ENCODE measurements around the gene NCOA3. TPM values are rescaled to one million over a fixed set of nuclear protein-coding genes. Genes with fewer than 3 reads are reported as not detected.

The NCOA3 gene
- total and polyA plus RNA-seq, 2 experiments from 2014 or later = 6.7 to 25.8 TPM

GRCh38 chr20:47535994-47536393 is 34.3 kb downstream of the NCOA3 start (continued):
- TF ChIP-seq STAT1 (IDR thresholded peaks at IDR 0.05; ENCODE audit: unreplicated experiment) (no peak), JUNB (IDR thresholded peaks at IDR 0.05; ENCODE audit: unreplicated experiment) (no peak), EZH2 (IDR thresholded peaks at IDR 0.05; ENCODE audit: low read depth, unreplicated experiment) (no peak), REST (IDR thresholded peaks at IDR 0.05; ENCODE audit: unreplicated experiment) (no peak), ETS1 (IDR thresholded peaks at IDR 0.05) (no peak), POLR2AphosphoS5 (IDR thresholded peaks at IDR 0.05; ENCODE audit: low read depth) (no peak), ZNF331 (CRISPR knock-in tag; IDR thresholded peaks at IDR 0.05; ENCODE audit: low read depth) (no peak)

- no peaks in the 10 kb centered on the region for H3K27me3 Mint-ChIP-seq (ENCODE audit: insufficient read depth, low read depth, poor library complexity)
- H3K27ac Mint-ChIP-seq = peak overlapping the region; percentile 19; the same call in 1 of the 2 replicates
- H4K20me1 ChIP-seq (replicated peaks; ENCODE audit: insufficient read depth) = no peaks in the 10 kb centered on the region; the same call in 1 of the 2 replicates
- peaks cover 16% of the 10 kb centered on the region for H3K4me1 ChIP-seq (ENCODE audit: insufficient read depth)
- no peaks in the 10 kb centered on the region for H3K27me3 ChIP-seq (ENCODE audit: insufficient read depth)
- no peak overlapping the region for H2AFZ ChIP-seq
- DNase-seq (ENCODE audit: low spot score) = no peak
- H3K4me3 Mint-ChIP-seq = no peak overlapping the region
- H3K4me1 Mint-ChIP-seq = peaks cover 28% of the 10 kb centered on the region
- H3K4me2 ChIP-seq = peak overlapping the region; percentile 15; the same call in 1 of the 2 replicates
- no peaks in the 10 kb centered on the region for H3F3A ChIP-seq (replicated peaks; ENCODE audit: low read depth)
- no peak overlapping the region for H3K4me3 ChIP-seq
- ATAC-seq = no peak
- no peaks in the 10 kb centered on the region for H3K9me3 Mint-ChIP-seq
- H3K79me2 ChIP-seq (replicated peaks; ENCODE audit: insufficient read depth) = peaks cover 97% of the 10 kb centered on the region
- H3K36me3 Mint-ChIP-seq (ENCODE audit: low read depth) = no peaks in the 10 kb centered on the region; the same call in 2 of the 3 replicates
- no peak overlapping the region for H3K27ac ChIP-seq (ENCODE audit: low read depth)
- H3K36me3 ChIP-seq (ENCODE audit: insufficient read depth) = no peaks in the 10 kb centered on the region
- TF ChIP-seq CREB1 (CRISPR knock-in tag; IDR thresholded peaks at IDR 0.05; ENCODE audit: low read depth) (no peak), REST (IDR thresholded peaks at IDR 0.05; ENCODE audit: unreplicated experiment) (no peak), EZH2 (IDR thresholded peaks at IDR 0.05; ENCODE audit: low read depth, unreplicated experiment) (no peak), NANOG (IDR thresholded peaks at IDR 0.05; ENCODE audit: borderline replicate concordance) (no peak), POLR2AphosphoS5 (IDR thresholded peaks at IDR 0.05; ENCODE audit: low read depth) (no peak), ZNF114 (CRISPR knock-in tag; IDR thresholded peaks at IDR 0.05) (no peak), JUNB (IDR thresholded peaks at IDR 0.05; ENCODE audit: unreplicated experiment) (no peak)
- H3K9me2 ChIP-seq (ENCODE audit: insufficient read depth) = no peaks in the 10 kb centered on the region
Observed at GRCh38 chr20:47540443-47541354, 39.0 kb downstream of the NCOA3 start.

All from GM23338 (cell line).